Stimulated activated CD4-positive, alpha-beta T cell treated with anti-CD3 and anti-CD28 coated beads, TNF-alpha, amount 100 ng/mL, for 48 hours (primary cell): ENCODE measurements around the gene NEUROG3.
"Not testable (repeated sequence)": the region's sequence is repeated elsewhere in the genome, so short reads cannot be mapped to it uniquely, and the experiment has no call there.

Experiments used
- DNase-seq, 3 donors: peaks; one replicate each; pipeline ENCODE4 v3.0.0-alpha.2; 2020; ENCODE audit warnings: low read depth in 3 of 3

Gene NEUROG3

DNA sequence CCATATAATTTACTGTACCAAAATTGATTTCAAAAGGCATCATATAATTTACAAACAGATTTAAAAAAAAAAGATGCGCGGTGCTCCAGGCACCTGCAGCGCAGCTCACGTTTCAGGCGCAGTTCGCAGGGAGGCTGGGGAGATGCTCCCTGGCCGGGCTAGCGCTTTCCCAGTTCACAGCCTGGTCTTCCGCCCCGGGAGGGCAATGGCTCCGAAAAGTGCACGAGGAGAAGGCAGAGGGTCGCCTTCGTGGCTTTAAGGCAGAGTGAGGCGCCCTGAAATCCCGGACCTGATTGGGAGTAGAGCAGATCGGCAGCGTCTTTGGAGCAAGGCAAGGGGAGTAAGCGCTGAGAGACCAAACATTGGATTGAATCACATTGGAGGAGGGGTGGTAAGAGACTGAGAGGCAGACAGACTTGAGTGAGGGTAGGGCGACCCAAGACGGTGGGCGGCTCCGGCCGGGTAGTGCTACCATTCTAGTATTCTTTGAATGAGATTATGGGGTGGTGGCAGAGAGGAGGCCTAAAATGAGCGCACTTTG lies 1.5 kb downstream of the NEUROG3 start:
- DNase-seq, result no peak

DNA sequence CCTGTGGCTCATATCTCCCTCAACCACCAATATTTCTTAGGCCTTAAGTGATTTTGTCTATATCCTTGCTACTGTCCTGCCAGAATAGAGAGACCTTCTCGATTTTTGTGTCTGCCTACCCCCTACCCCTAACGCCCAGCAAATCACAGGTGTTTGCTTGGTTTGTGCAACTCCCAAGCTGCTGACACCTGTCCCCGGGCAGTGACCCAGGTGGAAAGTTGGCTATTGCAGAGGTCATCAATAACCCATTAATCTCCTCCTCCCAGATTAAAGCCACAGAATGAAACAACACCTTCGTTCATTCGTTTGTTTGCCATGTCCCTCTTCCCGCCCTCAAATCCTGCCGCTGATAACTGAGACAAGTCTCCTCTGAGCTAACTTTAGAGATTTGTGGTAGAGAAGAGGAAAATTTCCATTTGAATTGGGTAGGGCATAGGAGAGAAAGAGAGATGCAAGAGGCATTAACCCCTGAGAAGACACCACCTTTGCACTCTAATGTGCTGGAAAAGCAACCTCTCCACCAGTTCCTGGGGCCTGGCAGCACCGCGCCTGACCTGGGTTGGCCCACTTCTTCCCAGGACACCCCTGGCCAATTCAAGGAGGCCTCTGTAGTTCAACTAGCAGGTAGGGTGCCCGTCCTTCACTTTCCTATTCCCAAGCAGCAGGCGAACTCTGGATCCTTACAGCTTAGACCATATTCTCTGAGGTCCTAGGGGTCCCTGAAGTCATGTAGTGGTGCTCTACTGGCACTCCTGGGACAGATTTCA lies 3.0 kb downstream of the NEUROG3 start:
- DNase-seq, result no peak

DNA sequence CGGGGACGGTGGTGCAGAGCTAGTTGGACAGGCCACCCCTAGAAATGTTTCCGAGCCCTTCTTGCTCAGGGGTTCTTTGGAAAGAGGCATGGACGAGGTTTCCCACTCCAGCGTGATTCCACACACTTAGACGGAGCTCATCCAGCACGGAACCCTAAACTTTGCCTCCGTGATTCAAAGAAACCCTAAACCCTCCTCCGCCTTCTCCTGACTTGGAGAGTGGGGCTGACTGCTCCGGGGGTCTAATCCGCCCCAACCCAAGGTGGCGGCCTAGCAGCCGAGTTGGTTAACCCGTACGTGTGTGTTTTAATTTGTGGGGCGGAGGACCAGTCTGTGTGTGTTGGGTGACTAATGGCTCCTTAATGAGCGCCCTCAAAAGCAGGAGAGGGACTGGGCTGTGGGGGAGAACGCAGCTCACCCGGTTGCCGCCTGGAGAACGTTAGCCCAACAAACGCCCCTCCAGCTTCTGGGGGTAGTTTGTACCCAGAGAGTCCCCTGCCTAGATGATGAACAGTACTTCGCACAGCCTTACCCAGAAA lies 3.8 kb downstream of the NEUROG3 start:
- no peak for DNase-seq

DNA sequence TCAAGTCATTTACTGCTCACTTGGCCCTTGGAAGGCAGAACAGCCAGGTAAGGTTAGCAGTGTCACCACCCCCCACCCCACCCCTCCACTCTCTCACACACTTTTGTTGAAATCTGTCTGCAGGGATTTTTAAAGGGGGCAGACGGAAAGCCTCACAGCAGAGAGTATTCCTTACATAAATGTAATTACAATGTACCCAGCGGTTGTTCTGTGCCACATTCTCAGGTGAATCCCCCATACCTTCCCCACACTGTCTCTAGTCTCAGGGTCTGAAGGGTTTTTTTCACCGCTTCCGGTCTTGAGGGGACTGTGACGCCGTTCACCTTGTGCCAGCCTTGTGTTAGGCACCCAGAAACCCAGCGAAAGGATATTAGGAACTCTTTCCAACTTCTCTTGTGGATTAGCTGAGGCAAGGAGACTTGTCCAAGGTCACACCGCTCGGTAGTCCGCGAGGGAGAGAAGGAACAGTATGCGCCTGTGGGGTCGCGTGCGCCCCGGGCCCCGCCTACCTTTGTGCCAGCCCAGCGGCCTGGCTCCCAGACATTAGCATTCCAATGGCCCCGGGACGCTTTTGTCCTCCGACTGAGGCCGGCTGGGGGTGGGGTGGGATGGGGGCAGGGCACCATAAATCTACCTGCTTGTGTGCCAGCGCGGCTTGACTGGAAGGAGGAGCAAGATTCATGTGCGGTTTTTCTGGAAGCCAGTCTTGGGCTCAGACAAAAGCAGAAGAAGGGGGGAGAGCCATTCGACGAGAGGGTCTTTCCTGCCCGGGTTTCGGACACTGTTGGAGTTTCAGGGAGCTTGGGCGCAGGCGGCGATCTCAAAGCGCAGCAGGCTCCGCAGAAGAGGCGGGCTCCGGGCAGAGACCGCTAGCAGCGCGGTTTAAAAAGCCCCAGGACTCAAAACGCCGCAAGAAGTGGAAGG lies 4.5 kb downstream of the NEUROG3 start:
- no peak for DNase-seq

DNA sequence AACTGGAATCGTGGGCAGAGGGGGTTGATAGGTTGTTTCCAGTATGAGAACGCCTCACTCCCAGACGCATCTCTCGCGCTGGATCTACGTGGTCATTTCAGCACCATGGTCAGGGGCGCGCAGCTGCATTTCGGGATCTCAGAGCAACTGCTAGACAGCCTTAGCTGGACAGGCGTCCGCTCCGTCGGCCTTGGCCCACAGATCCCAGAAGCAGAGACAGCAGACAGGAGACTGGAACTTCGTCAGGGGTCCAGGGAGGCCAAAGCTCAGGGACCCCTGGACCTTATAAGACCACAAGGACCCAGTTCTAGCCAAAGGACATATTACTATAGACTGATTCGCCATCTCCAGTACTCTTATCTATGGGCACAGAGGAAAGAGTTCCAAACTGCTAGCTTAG lies 5.3 kb downstream of the NEUROG3 start:
- peak in 1 of 3 donors; percentile 12 for DNase-seq

DNA sequence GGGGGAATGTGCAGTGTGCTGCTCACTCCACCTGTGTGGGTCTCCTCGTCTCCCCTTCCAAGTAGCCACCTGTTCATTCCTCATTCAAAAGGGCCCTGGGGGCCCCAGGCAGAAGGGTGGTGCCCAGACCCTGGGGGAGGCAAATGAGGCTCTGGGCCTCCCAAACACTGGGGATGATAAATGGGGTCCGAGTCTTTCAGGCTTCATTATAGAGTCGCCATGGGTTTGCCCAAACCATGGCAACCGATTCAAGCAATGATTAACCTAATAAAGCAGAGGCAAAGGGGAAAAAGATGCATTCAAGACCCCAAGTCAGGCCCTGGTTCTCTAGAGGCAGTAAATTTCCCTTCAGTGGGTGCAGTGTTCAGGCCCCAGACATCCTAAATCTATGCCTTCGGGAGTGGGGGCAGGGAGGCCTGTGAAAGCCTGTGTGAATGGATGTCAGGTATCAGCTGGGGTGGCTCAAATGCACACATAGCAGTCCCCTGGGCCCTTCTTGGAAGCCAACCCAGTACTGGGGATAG lies 10.4 kb downstream of the NEUROG3 start:
- DNase-seq, result no peak

DNA sequence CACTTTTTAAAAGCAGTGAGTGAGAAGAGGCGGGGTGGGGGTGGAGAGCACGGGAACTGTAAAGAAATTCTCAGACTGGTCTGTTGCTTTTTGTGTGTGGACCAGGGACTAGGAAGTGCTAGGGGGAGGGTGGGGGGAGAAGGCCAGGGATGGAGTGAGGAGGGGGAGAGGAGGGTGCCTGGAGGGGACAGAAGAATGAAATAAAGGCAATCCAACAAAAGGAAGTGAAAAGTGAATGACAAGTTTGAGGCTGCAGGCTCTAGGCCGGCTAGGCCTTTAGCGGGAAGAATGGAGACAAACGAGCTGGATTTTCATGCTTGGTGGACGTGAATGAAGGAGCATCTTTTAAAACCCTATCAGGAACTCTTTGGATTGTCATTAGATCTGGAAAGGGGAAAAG lies 13.7 kb downstream of the NEUROG3 start:
- DNase-seq, result no peak

DNA sequence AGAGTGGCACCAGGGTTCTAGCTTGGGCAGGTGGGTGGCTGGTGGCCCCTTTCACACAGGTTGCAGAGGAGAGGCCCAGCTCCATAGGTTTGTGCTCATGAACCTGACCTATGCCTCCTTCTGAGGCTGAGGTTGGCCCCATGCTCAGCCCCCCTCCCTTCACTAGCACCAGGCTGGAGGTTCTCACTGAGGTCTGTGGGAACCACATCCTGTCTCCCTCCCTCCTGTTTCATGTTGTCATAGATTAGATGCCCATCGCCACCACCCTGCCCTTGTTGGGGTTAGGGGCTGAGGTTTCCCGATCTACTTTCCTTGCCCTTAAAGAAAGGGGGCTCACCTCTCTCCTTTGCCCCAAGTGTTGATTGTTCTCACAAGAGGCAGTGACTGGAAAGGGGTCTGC lies 14.7 kb downstream of the NEUROG3 start:
- DNase-seq, result no peak

DNA sequence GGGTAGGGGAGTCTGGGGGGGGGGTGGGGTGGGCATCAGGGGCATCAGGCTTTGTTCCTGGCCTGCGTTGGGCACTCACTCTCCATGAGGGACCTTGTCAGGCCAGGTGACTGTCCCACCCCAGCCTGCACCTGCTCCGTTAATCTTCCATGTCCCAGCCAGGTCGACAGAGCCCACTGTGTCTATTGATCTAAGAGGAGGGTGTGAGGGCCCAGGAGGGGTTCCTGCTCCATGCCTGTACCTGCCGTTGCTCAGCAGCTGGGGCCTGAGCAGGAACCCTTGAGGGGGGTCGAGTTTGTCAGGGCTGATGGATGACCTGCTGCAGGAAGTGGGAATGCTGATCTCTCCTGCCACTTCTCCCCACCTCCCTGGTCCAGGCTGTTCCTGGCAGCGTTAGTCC lies 18.6 kb downstream of the NEUROG3 start:
- no peak for DNase-seq

DNA sequence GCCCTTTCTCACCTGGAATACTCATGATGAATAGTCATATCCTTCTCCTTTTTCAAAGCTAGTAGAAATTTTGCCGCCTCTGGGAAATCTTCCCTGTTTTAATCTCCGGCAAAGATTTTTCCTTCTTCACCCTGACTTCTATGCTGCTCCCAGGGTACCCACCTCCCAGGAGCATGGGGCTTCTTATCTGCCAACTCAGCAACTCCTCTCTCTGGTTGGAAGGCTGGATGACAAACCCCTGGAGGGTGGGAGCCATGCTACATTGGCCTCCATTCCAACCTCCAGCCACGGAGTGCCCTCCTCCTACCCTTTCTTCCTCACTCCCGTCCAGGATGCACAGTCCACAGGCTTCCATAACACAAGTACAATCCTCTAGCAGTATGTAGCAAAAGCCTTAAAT lies 19.9 kb downstream of the NEUROG3 start:
- no peak for DNase-seq

DNA sequence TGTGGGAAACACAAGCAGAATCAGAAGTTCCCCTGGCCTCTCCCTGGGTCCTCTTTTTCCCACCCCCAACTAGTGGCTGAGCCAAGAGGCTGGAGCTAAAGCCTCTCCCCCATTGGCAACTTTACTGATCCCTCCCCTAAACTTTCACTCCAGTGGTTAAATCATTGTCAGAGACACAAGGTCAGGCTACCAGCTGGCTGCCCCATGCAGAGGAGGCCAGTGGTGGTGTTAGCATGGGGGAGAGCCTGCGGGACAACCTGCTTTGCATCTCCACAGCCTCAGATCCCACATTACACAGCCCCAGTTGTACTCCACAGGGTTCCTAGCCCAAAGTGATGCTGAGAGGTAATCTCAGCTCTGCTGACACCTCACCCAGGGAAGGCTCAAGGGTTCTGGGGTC lies 21.0 kb downstream of the NEUROG3 start:
- no peak for DNase-seq

DNA sequence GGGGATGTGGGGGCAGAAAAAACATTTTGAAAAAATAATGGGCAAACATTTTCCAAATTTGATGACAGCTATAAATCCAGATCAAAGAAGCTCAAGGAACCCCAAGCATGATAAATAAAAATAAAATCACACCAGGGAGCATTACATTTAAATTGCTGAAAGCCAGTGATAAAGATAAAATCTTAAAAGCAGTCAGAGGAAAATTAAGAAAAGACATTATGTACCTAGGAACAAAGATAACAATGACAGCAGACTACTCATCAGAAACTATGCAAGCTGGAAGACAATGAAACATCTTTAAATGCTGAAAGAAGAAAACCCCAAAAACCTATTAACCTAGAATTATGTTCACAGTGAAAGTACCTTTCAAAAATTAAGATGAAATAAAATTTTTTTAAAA lies 23.3 kb downstream of the NEUROG3 start:
- DNase-seq, result no peak

DNA sequence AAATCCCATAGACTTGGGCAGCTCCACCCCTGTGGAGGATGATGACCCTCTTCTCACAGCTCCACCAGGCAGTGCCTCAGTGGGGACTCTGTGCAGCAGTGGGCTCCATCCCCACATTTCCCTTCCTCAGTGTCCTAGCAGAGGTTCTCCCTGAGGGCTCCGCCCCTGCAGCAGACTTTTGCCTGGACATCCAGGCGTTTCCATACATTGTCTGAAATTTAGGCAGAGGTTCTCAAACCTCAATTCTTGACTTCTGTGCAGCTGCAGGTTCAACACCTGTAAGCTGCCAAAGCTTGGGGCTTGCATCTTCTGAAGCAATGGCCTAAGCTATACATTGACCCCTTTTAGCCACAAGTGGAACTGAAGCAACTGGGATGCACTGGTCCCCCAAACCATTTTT lies 31.8 kb downstream of the NEUROG3 start:
- DNase-seq, result no peak

DNA sequence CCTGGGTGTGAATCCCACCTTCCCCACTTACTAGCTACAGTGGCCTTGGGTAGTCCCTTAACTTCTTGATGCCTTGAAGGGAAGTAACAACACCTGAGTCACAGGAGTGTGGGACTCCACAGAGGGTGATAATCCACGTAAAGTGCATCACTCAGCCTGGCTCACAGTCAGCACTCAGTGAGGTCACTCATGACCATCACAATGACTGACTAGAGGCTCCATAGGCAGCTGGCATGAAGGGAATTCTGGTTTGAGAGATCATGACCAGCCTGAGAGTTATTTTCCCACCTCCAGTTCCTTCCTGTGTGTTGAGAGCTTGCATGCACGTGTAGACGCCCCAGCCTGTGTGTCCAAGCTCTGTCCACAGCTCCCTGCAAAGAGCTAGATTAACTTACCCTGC lies 34.8 kb downstream of the NEUROG3 start:
- DNase-seq, result no peak

DNA sequence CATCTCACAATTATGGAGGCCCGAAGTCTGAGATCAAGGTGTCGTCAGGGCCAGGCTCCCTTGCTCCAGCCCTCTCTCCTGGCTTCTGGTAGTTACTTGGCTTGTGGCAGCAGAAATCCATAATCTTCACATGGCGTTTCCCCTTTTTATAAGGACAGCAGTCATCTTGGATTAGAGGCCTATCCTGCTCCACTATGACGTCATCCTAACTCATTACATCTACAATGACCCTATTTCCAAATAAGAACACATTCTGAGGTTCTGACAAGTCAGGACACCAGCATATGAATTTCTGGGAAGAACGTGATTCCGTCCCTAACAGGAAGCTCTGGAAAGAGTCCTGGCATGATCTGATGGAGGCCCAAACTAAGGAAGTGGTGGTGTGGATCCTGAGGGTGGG lies 35.8 kb downstream of the NEUROG3 start:
- no peak for DNase-seq

DNA sequence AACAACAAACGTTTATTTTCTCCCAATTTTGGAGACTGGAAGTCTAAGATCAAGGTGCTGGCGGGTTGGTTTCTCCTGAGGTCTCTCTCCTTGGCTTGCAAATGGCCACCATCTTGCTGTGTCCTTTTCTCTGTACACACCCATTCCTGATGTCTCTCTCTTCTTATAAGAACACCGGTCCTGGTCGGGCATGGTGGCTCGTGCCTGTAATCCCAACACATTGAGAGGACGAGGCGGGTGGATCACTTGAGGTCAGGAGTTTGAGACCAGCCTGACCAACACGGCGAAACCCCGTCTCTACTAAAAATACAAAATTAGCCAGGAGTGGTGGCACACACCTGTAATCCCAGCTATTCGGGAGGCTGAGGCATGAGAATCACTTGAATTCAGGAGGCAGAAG lies 36.7 kb downstream of the NEUROG3 start:
- DNase-seq, result not testable (repeated sequence)

DNA sequence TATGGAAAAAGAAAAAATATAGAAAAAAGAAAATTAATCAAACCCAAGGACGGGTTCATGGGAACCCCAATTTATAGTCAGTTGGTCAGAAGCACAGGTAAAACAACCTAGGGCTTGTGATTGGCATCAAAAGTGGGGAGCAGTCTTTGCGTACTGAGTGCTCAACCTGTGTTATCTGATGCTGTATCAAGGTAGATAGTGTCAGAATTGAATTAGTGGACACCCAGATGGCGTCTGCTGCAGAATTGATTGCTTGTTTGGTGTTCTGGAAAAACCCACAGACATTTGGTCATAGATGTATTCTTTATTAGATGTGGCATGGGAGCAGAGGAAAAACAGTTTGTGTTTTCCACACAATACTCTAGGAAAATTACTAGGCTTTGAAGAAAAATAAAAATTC lies 39.6 kb downstream of the NEUROG3 start:
- no peak for DNase-seq

DNA sequence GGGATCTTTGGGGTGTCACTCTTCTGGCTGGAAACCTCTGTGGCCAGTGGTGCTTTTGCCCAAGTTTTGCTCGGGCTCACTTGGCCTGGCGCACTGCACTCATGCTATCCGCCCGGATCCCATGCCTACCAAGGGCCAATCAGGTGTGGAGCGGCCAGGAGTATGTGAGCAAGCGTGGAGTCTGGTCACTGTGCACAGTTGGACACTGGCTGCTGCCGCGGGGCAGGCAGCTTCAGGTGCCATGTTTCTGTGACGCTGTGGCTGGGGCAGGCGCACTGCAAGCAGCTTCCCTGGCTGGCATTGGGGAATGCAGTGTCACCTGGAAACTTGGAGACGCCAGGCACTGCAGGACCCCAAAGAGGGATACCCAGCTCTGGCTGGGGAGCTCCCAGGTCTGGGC lies 45.3 kb downstream of the NEUROG3 start:
- DNase-seq, result no peak
